GM19239 (cell line): ENCODE measurements around the gene ACOXL.

Experiments
- DNase-seq: peaks from one replicate; pipeline ENCODE4 v3.0.0; 2011; ENCODE audit warnings: low spot score; ENCODE audit not compliant: insufficient read length
- FAIRE-seq: peaks from 2 replicates; lab custom pipeline; 2011; peaks lifted over from hg19 to GRCh38; lab: Jason Lieb, UNC

The ACOXL gene

DNA sequence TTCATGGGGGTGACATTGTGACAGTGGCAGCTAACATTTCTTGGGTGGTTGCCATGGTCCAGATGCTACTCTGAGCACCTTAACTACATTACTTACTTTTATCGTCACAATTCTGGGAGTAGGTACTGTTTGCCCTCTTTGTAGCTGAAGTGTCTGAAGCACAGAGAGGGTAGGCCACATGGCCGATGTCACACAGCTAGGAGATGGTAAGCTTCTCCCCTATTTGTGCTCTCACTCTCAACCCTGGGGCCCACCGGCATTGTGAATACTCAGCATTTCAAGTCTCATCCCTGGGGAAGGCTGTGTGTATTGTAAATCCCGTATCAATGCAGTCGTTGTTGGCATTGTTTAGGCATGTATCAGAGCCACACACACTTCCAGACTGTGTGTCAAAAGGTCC is 136.6 kb downstream of the ACOXL start:
- FAIRE-seq (no peak), DNase-seq (no peak)

GRCh38 chr2:110869472-110870446 is 137.4 kb downstream of the ACOXL start:
- DNase-seq: no peak
- FAIRE-seq: no peak

GRCh38 chr2:110870545-110870944 is 138.2 kb downstream of the ACOXL start:
- FAIRE-seq: no peak
- no peak for DNase-seq

- FAIRE-seq (peak; percentile 78), DNase-seq (no peak)
Measured at GRCh38 chr2:110871637-110872036, 139.3 kb downstream of the ACOXL start.

GRCh38 chr2:110872521-110872920 is 140.1 kb downstream of the ACOXL start:
- DNase-seq: no peak
- no peak for FAIRE-seq

DNA sequence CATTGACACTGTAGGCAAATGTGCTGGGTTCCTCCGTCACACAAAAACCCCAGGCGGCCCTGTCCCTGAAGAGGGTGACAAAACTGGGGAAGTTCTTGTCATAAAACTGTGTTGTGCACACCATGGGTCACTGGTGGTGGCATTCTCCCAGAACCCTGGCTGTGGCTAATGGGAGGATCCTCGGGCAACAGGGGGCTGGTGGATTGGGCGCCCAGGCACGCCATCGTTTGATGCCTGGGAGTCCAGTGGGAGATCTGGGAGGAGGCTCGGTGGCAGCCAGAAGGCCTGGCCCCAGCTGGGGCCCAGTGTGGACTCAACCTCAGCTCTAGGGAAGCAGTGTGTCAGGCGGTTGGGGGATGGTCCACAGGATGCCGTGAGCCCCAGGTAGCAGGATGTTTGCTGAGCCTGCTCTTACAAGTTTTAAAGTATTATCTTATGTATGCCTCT is 140.7 kb downstream of the ACOXL start:
- no peak for DNase-seq
- FAIRE-seq: no peak

- DNase-seq (no peak), FAIRE-seq (no peak)
Measured at GRCh38 chr2:110873597-110874452, 141.5 kb downstream of the ACOXL start.

- FAIRE-seq: no peak
- DNase-seq: no peak
Measured at GRCh38 chr2:110874453-110875383, 142.3 kb downstream of the ACOXL start.

GRCh38 chr2:110875384-110875725 is 143.0 kb downstream of the ACOXL start:
- FAIRE-seq (no peak), DNase-seq (no peak)

DNA sequence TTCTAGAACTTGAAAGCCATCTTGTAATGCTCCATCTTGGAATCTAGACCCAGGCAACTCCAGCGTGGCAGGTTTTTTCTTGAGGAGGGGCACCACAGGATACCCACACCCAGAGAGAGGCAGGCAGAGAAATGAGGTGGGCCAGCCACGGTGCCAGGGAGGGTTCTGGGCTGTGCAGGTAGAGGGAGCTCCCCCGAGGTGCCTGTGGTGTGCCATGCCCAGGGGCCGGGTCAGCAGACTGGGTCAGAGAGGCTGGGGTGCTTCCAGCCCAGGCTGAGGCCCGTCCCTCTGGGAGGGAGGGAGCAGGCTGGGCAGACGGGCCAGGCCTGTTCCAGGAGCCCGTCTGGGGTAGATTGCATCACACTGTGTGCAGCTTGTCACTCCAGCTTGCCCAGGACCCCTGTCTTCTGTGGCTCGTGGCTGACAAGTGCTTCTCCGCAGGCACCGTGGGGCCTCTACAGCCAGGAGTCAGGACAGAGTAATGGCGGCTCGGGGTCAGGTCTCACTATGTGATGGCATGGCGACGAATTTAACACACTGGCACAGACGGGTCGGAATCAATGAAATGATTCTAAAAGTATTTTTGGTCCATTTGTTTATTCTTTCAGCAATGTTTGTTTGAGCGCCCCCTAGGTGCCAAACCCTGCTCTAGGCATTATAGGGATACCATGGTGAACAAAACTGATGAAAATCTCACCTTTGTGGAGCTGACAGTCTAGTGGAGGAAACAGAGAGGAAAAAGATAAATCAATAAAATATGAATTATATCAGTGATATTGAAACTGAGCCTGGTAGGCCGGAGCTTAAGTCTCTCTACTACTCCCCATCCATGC is 144.0 kb downstream of the ACOXL start:
- FAIRE-seq (no peak), DNase-seq (no peak)

DNA sequence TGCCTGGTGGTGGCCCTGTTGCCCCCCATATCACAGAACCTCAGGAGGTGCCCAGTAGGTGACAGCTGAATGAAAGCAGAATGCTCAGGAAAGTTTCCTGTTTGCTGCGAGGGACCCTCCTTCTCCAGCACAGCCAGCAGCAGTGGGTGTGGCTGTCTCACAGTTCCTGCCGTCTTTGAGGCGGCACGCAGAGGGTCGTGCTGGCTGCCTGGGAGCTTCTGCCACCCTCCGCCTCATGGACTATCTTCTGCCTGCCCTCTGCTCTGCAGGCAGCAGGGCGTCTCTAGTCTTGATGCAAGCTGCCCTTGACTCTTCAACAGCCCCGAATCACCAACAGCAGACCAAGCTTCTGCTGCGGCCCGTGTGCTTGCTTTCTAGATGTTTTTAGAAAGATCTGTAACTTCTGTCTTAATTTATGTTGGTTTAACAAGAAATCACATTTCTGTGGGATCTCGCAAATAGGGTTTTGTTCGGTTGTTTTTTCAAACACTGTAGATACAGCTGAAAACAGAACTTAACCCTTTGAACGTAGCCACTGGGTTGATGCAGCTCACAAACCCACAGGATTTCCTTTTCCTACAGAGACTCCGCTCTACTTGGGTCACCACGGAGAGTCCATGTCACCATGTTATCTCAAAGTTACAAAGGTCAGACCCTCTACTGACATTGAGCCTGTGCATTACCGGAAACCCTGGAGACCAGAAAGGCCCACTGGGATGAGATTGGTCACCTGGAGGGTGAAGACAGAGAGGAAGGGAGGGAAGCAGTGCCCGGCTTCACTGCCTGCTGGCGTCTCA is 144.9 kb downstream of the ACOXL start:
- DNase-seq (no peak), FAIRE-seq (no peak)

GRCh38 chr2:110878150-110878549 is 145.8 kb downstream of the ACOXL start:
- no peak for FAIRE-seq

GRCh38 chr2:110881908-110882307 is 149.5 kb downstream of the ACOXL start:
- FAIRE-seq (peak; percentile 90), DNase-seq (no peak)

More at GRCh38 chr2:110878150-110878549, 145.8 kb downstream of the ACOXL start:
- DNase-seq: no peak

GRCh38 chr2:110883406-110883805 is 151.0 kb downstream of the ACOXL start:
- DNase-seq (no peak), FAIRE-seq (no peak)

DNA sequence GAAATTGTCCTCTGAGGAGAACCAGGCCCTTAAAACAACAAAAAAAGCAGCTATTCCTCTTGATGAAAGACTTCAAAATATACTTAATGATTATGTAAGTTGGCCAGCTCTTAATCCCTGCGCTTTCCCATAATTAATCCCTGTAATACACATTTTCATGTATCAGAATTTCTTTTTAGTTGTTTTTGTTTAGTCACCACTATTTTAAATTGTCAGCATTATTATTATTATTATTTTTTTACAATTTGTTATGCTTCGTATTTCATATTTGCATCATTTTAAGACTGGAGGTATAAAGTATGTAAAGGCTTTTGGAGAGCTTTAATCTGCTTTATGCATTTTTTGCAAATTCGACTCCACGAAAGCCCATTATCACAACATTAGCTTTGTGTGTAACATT is 152.9 kb downstream of the ACOXL start:
- DNase-seq: no peak

DNA sequence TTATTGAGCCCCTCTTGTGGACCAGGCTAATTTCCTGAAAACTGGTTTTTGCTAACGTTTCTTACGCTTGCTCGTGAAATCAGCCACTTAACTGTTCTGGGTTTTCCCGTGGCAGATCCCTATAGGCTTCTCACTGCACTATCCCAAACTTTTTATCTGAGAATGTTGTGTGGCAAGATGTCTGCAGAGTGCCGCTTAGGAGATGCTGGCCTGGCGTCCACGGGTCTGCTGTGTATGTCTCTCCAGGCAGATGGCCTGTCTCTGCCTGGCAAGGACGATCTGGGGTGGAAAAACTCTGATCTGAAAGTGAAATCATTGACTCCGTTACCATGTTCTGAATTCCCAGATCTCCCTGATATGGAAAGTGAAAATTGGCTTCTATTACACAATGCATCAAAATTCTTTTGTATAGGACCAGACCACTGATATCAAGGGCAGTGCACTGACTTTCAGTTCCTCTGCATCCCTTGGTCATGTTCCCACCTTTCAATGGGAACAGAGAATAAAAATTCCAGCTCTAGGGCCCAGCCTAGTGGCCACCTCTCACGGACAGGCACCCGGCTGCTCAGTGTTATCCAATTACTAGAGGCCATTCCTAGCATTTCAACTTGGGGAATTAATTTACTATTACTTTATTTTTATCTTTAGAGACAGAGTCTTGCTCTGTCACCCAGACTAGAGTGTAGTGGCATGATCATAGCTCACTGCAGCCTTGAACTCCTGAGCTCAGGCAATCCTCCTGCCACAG is 154.6 kb downstream of the ACOXL start:
- FAIRE-seq (no peak), DNase-seq (no peak)

More for the DNA sequence above, 152.9 kb downstream of the ACOXL start:
- FAIRE-seq: no peak

DNA sequence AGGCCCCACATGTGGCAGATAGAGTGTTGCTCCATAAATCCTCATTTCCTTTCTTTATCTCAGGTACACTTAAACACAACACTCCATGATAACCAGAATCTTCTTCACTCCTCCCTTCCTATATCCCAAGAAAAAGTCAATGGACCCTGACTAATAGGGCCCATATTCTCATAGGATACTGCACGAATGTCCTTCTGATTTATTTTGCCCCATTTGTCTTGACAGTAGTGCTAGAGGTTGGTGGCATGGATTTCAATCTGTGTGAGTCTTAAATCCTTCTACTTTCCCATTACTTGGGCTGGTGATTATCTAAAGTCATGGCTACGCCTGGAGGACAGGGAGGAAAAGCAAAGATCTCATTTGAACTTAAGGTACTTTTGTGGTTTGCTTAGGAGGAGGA is 156.0 kb downstream of the ACOXL start:
- no peak for DNase-seq
- no peak for FAIRE-seq

GRCh38 chr2:110891626-110892025 is 159.3 kb downstream of the ACOXL start:
- DNase-seq (no peak), FAIRE-seq (no peak)
